Ascending aorta (tissue), 2 donors: ENCODE results near the gene ANKRD13A. TPM values are rescaled to one million over a fixed set of nuclear protein-coding genes. Genes with fewer than 3 reads are reported as not detected.
A peak's percentile ranks its signal among the peaks of the same experiment; 100 is the strongest.

Experiments used
- DNase-seq, 2 donors: peaks; one replicate each; pipeline ENCODE4 v3.0.0-alpha.2; 2019; ENCODE audit warnings: low spot score in 2 of 2
- H3K27ac ChIP-seq, 2 donors: fragments of 200-600 bp; sonication (generic); one replicate each; pipeline ENCODE4 v1.5.1; 2016 to 2017; ENCODE audit warnings: mild to moderate bottlenecking in 1 of 2
- H3K27me3 ChIP-seq: fragments of 200-600 bp; sonication (generic); one replicate; pipeline ENCODE4 v1.5.1; 2017
- H3K36me3 ChIP-seq, 2 donors: fragments of 200-600 bp; sonication (generic); one replicate each; pipeline ENCODE4 v1.5.1; 2016
- H3K4me1 ChIP-seq, 2 donors: fragments of 200-600 bp; sonication (generic); one replicate each; pipeline ENCODE4 v1.5.1; 2016 to 2017; ENCODE audit warnings: mild to moderate bottlenecking in 1 of 2
- H3K4me3 ChIP-seq, 2 donors: fragments of 200-600 bp; sonication (generic); one replicate each; pipeline ENCODE4 v1.5.1; 2016 to 2017; ENCODE audit warnings: mild to moderate bottlenecking in 1 of 2
- H3K9me3 ChIP-seq, 2 donors: fragments of 200-600 bp; sonication (generic); one replicate each; pipeline ENCODE4 v1.5.1; 2016
- CTCF ChIP-seq, 3 experiments: fragments of 200-600 bp in 2 of 3; fragments of 450-650 bp in 1 of 3; sonication (generic) in 2 of 3; IDR thresholded peaks; one replicate each; pipeline ENCODE4 v1.5.1; 2016 to 2019; ENCODE audit warnings: antibody characterized with exemption in 3 of 3, mild to moderate bottlenecking in 1 of 3, moderate library complexity in 1 of 3
- intact Hi-C: fragments of 100-400 bp; cut with DNase I; formaldehyde crosslinking; loops from one replicate; pipeline ENCODE4 v1.15.1; 2023
- total RNA-seq: library from RNA; depleted of rRNA; stranded (reverse); fragments of >200 nt; gene quantifications from one replicate; pipeline ENCODE4 v1.1.0, GENCODE V29; 2016

The ANKRD13A gene
- total RNA-seq, 1 donor from 2014 or later = 199 TPM

- Histone ChIP-seq H3K4me3 (peak overlapping the region; percentile 75 to 98), H3K27ac (peak overlapping the region in 1 of 2 donors; percentile 77), H3K4me1 (peaks cover 7 to 18% of the 10 kb centered on the region in 2 donors), H3K36me3 (no peaks in the 10 kb centered on the region), H3K9me3 (no peaks in the 10 kb centered on the region), H3K27me3 (no peaks in the 10 kb centered on the region)
- intact Hi-C loops = loop anchor here (5.0 to 10.0 kb wide), 4 partner anchors 94 to 1434 kb away; partner anchors contain the start of genes ARPC3, ISCU, PPTC7 and SART3
- DNase-seq = no peak
- no peak for TF ChIP-seq CTCF (IDR thresholded peaks at IDR 0.05)
Observed at GRCh38 chr12:109996483-109996853, 2.8 kb upstream of the ANKRD13A start.

DNA sequence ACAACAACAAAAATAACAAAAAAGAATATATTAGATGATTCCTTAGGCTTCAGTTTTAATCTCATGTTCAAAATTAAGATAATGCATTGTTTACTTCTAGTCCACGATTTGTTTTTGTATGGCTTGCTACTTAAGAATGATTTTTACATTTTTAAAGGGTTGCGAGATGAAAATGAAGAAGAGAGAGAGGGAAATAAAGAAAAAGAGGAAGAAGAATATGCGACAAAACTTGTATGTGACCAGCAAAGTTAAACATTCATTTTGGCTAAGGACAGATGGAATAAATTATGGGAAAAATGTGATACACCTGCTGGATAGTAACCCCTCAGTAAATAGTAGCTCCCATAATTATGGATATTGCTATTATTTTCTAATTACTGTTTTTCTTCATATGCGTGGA is 1.8 kb upstream of the ANKRD13A start:
- no peak overlapping the region for H3K4me3 ChIP-seq
- H3K36me3 ChIP-seq = no peaks in the 10 kb centered on the region
- H3K9me3 ChIP-seq = no peaks in the 10 kb centered on the region
- no peak for DNase-seq
- no peaks in the 10 kb centered on the region for H3K27me3 ChIP-seq
- TF ChIP-seq CTCF (IDR thresholded peaks at IDR 0.05) = no peak
- intact Hi-C loops = loop anchor here (5.0 to 10.0 kb wide), 4 partner anchors 95 to 1435 kb away; partner anchors contain the start of genes ARPC3, ISCU, PPTC7 and SART3
- H3K27ac ChIP-seq = no peak overlapping the region
- peaks cover 7 to 22% of the 10 kb centered on the region in 2 donors for H3K4me1 ChIP-seq

DNA sequence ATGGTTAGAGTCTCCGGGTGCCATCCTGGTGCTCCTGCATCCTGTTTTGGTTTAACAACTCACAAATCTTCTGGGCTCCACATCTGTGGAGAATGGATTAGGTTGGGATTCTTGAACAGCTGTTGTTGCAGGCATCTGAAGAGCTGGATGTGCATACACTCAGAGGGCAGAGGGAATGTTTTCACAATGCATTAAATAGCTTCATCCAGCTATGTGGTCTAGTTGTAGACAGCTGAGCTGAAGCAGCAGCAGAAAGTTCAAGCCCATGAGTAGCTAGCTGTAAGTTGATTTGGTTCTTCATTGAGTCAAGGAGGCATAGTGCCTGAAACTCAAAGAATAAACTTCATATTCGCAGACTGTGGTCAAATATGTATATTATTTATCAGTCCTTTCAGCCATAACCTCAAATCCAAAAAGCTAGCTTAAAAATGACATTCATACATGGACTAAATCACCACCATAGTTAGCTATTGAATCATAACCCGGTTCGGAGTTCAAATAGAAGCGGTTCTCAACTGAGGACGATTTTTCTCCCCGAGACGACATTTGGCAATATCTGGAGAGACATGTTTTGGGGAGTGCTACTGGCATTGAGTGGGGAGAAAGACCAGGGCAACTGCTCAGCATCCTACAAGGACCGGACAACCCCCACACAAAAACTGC is 858 bp upstream of the ANKRD13A start:
- no peak for TF ChIP-seq CTCF (IDR thresholded peaks at IDR 0.05)
- peak overlapping the region; percentile 74 to 80 for H3K27ac ChIP-seq
- peak overlapping the region; percentile 91 to 93 for H3K4me3 ChIP-seq
- no peak for DNase-seq
- intact Hi-C loops = loop anchor here (2.0 to 10.0 kb wide), 6 partner anchors 48 to 1436 kb away; partner anchors contain the start of genes ARPC3, C12orf76, ISCU and PPTC7
- H3K4me1 ChIP-seq = peaks cover 7 to 22% of the 10 kb centered on the region in 2 donors
- no peaks in the 10 kb centered on the region for H3K36me3 ChIP-seq
- H3K27me3 ChIP-seq = no peaks in the 10 kb centered on the region
- H3K9me3 ChIP-seq = no peaks in the 10 kb centered on the region

- H3K9me3 ChIP-seq = no peaks in the 10 kb centered on the region
- peaks cover 4 to 17% of the 10 kb centered on the region in 2 donors for H3K4me1 ChIP-seq
- H3K36me3 ChIP-seq = no peaks in the 10 kb centered on the region
- DNase-seq = no peak
- H3K4me3 ChIP-seq = peak overlapping the region; percentile 91 to 93
- no peak for TF ChIP-seq CTCF (IDR thresholded peaks at IDR 0.05)
- intact Hi-C loops = loop anchor here (1.0 to 10.0 kb wide), 7 partner anchors 25 to 1437 kb away; partner anchors contain the start of genes ARPC3, C12orf76, ISCU and PPTC7
- no peaks in the 10 kb centered on the region for H3K27me3 ChIP-seq
- peak overlapping the region; percentile 74 to 80 for H3K27ac ChIP-seq
Observed at GRCh38 chr12:109999649-109999971, 380 bp downstream of the ANKRD13A start.

DNA sequence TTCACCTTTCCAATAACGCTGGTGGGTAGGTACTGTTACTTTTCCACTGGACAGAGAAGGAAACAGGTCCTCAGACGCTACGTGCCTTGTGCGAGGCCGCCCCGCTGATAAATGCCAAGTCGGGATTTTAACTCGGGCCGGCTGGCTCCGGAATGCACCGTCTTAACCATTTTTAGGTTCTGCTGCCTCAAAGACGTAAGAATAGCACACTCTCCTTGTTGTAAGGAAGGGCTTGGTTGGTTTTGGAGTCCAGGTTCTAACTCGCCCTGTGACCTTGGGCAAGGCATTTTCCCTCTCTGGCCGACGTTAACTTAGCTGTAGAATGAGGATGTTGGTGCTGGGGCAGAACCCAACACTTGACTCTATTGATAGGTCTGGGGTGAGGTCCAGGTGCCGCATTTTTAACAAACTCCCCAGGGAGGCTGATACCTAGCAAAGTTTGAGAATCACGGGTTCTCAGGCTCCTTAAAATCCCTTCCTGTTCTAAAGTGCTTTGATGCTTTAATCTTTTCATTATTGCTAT is 814 bp downstream of the ANKRD13A start:
- no peaks in the 10 kb centered on the region for H3K9me3 ChIP-seq
- TF ChIP-seq CTCF (IDR thresholded peaks at IDR 0.05) = no peak
- peak in 1 of 2 donors; percentile 74 for DNase-seq
- intact Hi-C loops = loop anchor here (1.0 to 10.0 kb wide), 7 partner anchors 24 to 1438 kb away; partner anchors contain the start of genes ARPC3, C12orf76, ISCU and PPTC7
- peak overlapping the region; percentile 74 to 80 for H3K27ac ChIP-seq
- H3K4me3 ChIP-seq = peak overlapping the region; percentile 91 to 93
- H3K4me1 ChIP-seq = peaks cover 4 to 17% of the 10 kb centered on the region in 2 donors
- no peaks in the 10 kb centered on the region for H3K36me3 ChIP-seq
- no peaks in the 10 kb centered on the region for H3K27me3 ChIP-seq
